ENCODE data around the gene DMAC2.
A peak's percentile ranks its signal among the peaks of the same experiment; 100 is the strongest.
"Not testable (repeated sequence)": the region's sequence is repeated elsewhere in the genome, so short reads cannot be mapped to it uniquely, and the experiment has no call there.

Gene DMAC2

DNA sequence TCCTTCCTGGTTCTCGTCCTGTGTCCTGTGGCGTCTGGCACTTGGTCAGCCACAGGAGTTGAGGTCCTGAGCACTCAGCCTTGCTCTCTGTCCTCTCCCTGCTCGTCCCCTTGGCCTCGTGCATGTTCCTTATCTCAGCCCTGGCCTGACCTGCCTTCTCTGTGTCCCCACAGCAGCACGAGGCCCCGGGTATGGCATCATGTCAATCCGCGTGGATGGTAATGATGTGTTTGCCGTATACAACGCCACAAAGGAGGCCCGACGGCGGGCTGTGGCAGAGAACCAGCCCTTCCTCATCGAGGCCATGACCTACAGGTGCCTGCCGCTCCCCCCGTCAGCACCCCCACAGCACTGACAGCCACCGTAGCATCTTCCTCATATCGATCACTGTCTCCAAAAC, 17.3 kb downstream of the DMAC2 start:
- no peak for DNase-seq (ENCODE audit: low spot score)

DNA sequence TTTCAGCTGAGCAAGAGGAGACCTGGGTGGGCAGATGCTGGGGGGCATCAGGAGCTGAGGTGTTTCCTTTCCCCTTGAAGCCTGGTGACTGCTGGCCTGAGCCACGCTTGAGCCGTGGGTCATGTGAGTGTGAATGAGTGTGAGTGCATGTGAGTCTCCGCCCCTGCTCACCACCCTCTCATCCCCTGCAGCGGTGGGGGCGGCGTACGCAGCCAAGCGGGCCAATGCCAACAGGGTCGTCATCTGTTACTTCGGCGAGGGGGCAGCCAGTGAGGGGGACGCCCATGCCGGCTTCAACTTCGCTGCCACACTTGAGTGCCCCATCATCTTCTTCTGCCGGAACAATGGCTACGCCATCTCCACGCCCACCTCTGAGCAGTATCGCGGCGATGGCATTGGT, 17.7 kb downstream of the DMAC2 start:
- no peak for DNase-seq (ENCODE audit: low spot score)

DNA sequence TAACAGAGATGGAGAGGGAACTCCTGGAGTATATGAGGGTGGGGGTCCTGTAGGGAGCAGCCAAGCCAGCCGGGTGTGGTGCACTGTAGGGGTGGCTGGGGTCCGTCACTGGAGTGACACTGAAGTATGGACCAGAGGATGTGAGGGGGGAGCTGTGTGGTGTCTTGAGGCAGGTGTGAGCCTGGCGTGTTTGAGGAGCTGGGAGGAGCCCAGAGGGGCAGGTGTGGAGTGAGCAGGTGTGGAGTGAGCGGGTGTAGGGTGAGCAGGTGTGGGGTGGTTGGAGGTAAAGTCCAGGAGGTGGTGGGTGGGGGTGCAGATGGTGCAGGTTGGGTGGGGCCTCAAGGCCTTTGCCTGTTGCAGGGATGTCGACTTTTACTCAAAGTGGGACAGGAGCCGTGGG, 18.4 kb downstream of the DMAC2 start:
- DNase-seq (ENCODE audit: low spot score), result no peak

DNA sequence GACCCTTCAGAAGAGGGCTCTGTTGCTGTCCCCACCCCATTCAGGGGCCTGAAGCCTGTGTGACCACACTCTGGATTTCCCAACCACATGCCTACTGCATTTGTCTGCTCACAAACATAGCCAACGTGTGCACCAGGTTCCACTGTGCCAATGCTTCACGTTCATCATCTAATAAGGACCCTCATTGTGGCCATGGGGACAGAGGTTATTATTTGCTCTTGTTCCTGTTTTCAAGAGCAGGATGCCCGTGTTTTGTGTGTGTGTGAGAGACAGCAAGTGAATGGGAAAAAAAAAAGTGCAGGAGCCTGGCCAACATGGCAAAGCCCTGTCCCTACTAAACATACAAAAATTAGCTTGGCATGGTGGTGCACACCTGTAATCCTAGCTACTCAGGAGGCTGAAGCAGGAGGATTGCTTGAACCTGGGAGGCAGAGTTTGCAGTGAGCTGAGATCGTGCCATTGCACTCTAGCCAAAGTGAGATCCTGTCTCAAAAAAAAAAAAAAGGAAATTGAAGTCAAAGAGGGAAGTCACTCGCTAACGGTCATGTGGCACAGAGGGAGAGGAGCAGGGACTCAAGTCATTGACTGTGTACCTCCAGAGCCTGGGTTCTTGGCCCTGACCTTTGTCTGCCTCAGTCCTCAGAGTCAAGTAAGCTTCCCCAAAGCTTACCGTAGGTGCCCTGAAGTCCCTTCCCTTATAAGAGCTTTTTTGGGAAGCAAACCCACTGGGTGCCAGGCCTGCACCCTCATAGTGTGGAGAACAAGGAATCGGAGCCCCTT, 19.4 kb downstream of the DMAC2 start:
- DNase-seq (ENCODE audit: low spot score), result no peak

DNA sequence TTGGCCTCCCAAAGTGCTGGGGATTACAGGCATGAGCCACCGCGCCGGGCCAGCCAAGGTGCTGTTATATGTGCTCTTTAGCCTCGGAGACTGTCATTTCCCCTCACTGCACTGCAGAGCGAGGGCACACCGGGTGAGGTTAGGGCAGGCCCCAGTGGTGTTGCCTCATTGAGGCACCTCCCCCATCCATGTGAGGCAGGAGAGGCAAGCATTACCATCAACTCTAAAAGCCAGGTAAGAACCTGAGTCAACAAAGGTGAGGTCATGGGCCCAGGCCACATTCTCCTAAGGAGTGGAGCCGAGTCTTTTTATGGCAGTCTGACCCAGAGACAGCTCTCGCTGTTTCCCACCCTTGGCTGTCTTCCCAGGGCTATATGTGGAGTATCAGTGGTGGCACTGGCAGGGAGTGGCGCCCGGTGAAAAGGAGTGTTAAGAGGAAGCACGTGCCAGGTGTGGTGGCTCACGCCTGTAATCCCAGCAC, 23.5 kb downstream of the DMAC2 start:
- no peak for DNase-seq (ENCODE audit: low spot score)

DNA sequence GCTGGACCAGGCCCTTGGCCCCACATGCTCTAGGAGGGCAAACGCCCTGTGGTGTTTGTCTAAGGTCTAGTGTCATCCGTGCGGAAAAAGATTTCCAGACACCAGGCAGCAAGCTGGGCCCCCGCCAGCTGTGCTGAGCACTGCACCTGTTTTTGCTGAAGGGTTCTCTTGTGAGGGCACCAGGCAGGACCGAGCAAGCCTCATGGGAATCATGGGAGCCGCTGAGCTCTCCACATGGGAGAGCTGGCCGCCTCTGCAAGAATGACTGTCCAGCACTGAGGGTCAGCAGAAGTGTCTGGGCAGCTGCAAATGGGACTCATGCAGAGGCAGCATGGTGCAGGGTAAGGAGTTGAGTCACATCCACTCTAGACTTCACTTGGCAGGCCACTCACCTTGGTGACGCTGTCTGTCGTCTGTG, 24.5 kb downstream of the DMAC2 start:
- no peak for DNase-seq (ENCODE audit: low spot score)

DNA sequence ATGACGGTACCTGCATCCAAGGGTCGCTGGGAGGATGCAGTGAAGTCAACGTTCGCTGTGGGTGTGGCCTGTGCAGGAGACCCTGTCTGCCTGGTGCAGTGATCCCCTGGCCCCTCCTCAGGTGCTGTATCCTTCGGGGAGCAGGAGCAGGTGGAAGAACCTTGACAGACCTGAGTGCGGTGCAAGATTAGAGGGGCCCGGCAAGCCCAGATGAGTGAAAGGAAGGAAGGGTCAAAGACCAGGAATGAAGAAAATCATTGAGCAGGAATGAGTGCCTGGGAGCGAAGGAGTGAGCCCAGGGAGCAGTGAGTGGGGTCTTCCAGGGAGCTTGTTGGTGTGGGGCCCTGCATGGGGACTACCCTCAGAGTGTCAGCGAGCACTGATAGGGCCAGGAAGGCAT, 25.3 kb downstream of the DMAC2 start:
- no peak for DNase-seq (ENCODE audit: low spot score)

DNA sequence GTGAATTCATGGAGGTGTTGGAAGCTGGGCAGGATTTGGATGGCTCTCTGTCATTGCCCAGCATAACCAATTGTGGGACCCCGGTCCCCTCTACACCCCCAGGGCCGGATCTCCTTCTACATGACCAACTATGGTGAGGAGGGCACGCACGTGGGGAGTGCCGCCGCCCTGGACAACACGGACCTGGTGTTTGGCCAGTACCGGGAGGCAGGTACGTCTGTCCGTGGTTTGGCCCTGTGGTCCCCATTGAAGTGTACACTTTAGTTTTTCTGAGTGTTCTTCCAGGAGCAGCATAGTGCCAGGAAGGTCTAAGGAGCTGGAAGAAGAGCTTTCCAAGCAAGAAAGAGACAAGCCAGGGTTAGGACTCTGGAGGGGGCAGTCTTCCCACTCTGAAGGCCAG, 25.8 kb downstream of the DMAC2 start:
- DNase-seq (ENCODE audit: low spot score), result no peak

DNA sequence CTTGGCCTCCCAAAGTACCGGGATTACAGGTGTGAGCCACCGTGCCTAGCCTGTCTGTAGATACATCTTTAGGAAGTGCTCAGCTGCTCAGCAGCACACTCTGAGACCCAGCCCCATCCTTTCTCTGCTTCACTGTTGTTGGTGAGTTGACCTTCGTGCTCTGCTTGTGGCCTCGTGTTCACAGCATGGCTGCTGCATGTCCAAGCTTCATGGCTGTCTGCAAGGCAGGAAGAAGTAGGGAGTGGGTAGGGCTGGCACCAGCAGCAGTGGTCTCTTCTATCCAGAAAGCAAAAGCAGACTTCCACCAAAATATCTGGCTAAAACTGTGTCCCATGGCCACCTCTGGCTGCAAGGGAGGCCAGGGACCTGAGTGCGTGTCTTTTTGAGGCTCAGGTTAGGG, 26.8 kb downstream of the DMAC2 start:
- no peak for DNase-seq (ENCODE audit: low spot score)

DNA sequence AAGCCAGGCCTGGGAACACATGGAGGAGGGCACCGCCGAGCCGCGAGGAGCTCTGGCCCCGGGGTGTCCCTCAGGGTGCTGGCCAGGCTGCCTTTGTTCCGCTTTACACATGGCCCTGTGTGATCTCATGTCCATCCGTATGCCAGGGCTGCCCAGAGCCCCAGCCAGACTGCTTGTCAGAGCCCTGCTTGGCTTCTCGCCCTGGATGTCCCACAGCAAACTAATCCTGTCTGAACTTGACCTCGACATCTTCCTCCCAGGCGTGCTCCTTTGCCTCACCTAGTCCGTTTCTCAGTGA, 27.8 kb downstream of the DMAC2 start:
- DNase-seq (ENCODE audit: low spot score), result no peak

DNA sequence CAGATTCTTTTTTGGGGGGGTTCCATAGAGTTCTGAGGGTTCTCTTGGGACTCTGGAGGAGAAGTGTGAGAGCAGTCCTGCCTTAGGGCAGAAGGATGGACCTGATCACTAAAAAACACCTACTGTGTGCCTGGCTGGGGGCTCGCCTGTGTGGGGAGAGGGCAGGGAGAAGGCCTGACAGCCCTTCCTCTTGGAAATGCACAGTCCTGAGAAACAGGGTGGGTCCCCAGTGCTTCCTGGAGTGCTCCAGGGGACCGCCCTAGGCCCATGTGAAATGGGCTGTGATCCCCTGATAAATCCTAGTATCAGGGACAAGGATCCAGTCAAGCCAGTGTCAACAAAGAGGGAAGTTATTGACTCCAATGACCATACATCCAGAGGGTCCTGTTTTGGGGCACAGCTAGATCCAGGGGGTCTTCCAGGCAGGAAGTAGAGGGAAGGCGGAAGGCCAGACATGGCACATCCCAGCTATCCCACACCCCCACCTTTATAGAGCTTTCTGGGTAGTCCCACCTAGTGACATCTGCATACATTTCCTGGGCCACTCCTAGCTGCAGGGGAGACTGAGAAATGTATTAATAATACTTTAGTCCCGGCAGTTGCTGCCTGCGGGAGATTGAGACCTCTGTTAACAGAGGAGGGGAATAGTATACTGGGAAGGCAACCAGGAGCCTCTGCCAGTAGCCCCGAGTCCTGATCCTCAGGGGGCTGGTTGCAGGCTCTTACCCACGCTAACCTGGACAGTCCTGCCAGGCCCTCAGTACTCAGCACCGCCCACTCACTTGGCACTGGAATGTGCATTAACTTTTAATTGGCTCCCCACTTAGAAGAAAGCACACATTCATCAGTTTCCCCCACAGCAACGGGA, 28.4 kb downstream of the DMAC2 start:
- DNase-seq (ENCODE audit: low spot score), result no peak

DNA sequence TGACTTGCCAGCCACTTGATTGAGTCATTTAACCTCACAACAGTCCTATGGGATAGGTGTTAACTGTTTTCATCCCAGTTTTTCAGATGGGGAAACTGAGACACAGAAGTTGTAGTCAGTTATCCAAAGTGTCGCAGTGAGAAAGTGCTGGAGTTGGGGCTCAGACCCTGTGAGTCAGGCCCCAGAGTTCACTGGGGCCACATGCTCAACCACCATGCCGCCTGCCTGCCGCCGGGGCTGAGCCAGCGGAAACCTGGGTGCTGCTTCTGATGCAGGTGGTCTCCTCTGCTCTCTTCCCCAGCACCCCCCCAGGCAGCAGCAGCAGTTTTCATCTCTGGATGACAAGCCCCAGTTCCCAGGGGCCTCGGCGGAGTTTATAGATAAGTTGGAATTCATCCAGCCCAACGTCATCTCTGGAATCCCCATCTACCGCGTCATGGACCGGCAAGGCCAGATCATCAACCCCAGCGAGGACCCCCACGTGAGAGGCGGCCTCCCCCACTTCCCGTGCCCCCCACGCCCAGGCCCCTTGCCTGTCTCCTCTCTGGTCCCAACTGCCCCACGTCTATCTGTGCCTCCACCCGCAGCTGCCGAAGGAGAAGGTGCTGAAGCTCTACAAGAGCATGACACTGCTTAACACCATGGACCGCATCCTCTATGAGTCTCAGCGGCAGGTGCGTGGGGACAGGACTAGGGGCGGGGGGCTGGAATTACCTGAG, 29.2 kb downstream of the DMAC2 start:
- no peak for DNase-seq (ENCODE audit: low spot score)

DNA sequence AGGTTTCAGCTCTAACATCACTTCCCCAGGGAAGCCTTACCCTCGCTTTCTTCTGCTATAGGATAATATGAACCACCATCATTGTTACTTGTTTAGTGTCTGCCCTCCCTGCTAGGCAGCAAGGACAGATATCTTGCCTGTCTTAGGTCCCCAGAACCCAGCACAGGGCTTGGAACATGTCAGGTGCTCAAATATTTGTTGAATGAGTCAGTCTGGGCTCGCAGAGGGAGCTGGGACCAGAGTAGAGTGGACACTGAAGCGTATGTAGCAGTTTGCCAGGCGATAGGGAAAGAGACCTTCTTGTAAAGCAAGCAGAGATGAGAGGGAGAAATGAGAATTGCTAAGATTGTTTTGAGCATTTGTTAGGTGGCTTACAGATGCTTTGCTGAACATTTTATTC, 30.4 kb downstream of the DMAC2 start:
- peak; percentile 75 for DNase-seq (ENCODE audit: low spot score)

DNA sequence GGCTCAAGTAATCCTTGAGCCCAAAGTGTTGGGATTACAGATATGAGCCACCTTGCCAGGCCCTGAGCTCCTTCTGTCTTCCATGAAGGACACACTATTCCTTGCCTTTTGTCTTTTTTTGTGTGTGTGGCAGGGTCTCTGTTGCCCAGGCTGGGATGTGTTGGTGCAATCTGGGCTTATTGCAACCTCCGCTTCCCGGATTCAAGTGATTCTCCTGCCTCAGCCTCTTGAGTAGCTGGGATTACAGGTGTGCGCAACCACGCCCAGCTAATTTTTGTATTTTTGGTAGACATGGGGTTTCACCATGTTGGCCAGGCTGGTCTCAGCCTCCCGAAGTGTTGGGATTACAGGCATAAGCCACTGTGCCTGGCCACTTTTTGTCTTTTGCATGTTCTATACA, 30.9 kb downstream of the DMAC2 start:
- DNase-seq (ENCODE audit: low spot score), result not testable (repeated sequence)

DNA sequence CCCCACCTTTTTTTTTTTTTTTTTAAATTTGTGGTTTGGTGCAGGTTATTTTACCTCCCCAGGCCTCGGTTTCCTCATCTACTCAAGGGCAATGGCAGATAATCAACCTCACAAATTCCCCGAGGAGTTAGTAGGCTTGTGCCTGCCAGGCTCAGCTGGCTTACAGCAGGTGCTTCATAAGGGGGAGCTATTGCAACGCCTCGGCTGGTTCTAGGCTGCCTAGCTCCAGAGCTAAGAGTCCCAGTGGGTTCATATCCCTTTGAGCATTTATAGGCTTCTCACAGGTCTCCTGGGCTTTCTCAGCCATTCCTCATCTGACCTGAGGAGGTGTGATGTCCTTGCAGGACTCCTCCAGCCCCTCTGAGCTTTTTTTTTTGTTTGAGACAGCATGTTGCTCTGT, 31.5 kb downstream of the DMAC2 start:
- DNase-seq (ENCODE audit: low spot score), result no peak

DNA sequence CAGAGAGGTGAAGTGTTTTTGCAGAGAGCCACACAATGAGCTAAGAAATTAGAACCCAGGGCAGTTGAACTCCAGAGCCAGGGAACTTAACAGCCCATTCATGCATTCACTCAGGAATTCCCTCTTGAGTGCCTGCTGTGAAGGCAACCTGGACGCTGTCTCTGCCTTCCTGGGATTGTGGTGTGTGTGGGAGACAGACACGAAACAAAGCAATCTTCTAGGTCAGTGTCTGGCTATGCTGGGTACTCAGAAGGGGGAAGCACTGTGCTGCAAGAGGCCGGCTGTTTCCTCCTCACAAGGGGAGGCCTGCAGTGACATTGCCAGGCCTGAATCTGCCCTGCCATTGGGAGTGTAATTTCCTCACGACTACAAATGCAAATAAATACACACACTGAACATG, 32.4 kb downstream of the DMAC2 start:
- no peak for DNase-seq (ENCODE audit: low spot score)

DNA sequence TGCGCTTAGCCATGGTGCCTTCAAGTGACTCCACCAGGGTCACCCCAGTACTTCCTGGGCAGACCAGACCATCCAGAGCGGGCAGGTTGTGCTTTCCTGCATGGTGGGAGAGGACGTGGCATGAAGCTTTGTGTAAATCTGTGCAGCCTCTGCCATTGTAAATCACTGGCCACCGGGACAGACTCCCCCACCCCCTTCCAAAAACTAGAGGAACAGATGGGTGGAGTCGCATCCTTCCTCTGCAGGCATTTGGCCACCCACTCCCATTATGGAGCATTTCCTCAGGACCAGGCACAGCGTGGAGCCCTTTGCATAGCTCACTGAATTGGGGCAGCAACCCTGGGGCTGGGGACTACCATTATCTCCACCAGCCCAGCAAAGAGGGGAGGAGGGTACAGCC, 33.9 kb downstream of the DMAC2 start:
- DNase-seq (ENCODE audit: low spot score), result no peak

DNA sequence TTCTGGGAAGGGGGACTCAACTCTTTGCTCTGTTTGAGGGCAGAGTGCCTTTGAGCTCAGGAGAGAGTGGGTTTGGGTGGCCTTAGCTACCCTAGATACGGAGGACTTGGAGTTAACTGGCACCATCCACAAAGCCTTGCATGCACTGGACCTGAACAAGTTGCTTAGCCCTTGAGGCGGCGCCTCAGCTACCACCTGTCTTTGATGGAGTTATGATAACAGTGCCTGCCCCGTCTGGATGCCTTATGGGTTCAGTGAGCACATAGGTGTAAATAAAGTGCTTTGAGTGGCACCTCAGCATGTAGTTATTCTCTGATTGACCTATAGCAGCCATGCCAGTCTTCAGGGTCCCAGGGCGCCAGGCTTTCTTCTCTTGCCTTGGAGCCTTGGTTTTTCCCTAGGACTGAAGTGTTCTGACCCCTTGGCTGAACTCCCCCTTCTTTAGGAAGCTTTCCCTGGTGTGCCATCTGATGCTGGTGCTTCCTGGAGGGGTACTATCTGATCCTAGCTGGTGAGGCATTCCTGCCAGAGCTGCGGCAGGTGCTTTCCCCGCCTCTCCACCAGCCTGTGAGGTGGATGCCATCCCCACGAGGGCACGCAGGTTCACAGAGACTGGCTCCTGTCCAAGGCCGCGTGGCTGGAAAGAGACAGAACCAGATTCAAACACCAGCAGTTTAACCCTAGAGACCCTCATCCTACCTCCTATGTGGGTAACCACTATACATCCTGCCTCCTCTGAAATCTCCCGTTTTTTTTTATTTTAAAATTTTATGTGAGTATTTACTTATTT, 36.3 kb downstream of the DMAC2 start:
- DNase-seq (ENCODE audit: low spot score), result no peak

DNA sequence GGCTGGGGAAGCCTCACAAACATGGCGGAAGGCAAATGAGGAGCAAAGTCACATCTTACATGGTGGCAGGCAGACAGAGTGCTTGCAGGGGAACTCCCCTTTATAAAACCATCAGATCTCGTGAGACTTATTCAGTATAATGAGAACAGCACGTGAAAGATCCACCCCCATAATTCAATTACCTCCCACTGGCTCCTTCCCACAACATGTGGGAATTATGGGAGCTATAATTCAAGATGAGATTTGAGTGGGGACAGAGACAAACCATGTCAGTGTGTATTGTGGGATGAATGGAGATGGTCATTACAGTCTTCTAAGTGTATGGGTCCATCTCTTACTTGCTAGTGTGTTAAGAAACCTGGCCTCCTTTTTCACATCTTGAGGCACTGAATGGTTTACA, 37.7 kb downstream of the DMAC2 start:
- DNase-seq (ENCODE audit: low spot score), result no peak

DNA sequence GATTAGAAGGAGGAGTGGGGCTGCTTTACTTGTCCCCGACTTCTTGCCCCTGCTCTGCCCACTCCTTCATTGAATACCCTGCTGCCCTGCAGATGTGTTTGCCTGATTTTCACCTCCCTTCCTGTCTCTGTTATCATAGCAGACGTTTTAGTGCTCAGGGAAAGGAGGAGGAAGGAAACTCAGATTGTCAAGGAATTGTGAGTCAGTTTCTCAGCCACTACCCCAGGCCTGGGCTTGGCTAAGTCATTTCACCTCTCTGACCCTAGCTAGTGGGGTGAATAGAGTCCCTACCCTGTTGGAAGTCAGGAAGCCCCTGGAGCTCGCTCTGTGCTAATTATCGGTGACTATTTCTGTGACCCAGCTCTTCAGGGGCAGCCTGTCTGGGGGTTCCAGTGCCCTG, 38.2 kb downstream of the DMAC2 start:
- no peak for DNase-seq (ENCODE audit: low spot score)

DNA sequence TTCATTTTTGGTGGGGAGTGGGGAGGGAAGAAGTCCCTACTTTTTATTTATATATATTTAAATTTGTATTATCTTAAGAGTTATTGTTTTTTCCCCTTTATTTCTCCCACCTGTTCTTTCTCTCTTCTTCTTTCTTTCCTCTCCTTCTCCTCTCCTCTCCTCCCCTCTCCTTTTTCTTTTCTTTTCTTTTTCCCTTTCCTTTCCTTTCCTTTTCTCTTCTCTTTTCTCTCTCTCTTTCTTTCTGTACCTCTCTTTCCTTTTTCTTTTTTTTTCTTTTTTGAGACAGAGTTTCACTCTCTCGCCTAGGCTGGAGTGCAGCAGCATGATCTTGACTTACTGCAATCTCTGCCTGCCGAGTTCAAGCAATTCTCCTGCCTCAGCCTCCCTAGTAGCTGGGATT, 40.2 kb downstream of the DMAC2 start:
- no peak for DNase-seq (ENCODE audit: low spot score)

DNA sequence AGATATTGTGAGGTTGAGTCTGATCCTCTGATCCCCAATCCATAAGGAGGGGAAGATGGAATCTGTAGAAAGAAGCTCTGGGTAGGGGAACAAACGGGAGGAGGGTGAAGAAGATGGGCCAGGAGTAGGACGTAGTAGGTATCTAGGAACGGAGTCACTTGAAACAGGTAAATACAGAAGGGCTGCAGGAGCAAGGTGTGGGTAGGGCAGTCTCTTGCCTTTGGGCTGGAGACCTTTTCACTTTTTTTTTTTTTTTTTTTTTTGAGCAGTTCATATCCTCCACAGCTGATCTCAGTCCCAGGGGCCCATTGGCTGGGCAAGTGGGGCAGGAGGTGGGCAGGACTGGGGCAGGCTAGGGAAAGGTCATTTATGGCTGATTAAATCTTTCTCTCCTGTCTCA, 40.6 kb downstream of the DMAC2 start:
- DNase-seq (ENCODE audit: low spot score), result no peak

All from HuH-7 (cell line).